GM12865 (cell line): ENCODE results near the gene FAM222B.
A peak's percentile ranks its signal among the peaks of the same experiment; 100 is the strongest.

Experiments used
- DNase-seq: peaks from one replicate; pipeline ENCODE4 v3.0.0; 2010; ENCODE audit warnings: low read depth
- H3K4me3 ChIP-seq: 2 replicates; pipeline ENCODE4 v1.5.1; 2011; ENCODE audit warnings: mild to moderate bottlenecking, low read depth, low read length, control low read depth
- CTCF ChIP-seq: IDR thresholded peaks from 2 replicates; pipeline ENCODE4 v1.5.1; 2011; ENCODE audit warnings: low read length, control low read depth, low read depth, inconsistent platforms; ENCODE audit not compliant: insufficient read depth; ENCODE audit errors: missing control alignments

FAM222B gene

GRCh38 chr17:28867276-28867675, 24.7 kb upstream of the FAM222B start:
- no peak for TF ChIP-seq CTCF
- no peak for DNase-seq
- no peak overlapping the region for H3K4me3 ChIP-seq

- DNase-seq, result peak; percentile 29
- H3K4me3 ChIP-seq, result no peak overlapping the region
Measured at GRCh38 chr17:28865946-28866752, 23.6 kb upstream of the FAM222B start.

GRCh38 chr17:28864991-28865849, 22.6 kb upstream of the FAM222B start:
- no peak for TF ChIP-seq CTCF
- DNase-seq, result no peak
- no peak overlapping the region for H3K4me3 ChIP-seq

More at GRCh38 chr17:28865946-28866752, 23.6 kb upstream of the FAM222B start:
- TF ChIP-seq CTCF, result no peak

GRCh38 chr17:28863953-28864352, 21.4 kb upstream of the FAM222B start:
- H3K4me3 ChIP-seq, result no peak overlapping the region
- TF ChIP-seq CTCF, result no peak
- DNase-seq, result no peak

GRCh38 chr17:28862561-28862960, 20.0 kb upstream of the FAM222B start:
- DNase-seq, result no peak
- no peak overlapping the region for H3K4me3 ChIP-seq
- TF ChIP-seq CTCF, result no peak

- DNase-seq, result no peak
- TF ChIP-seq CTCF, result no peak
Measured at GRCh38 chr17:28861393-28862203, 19.0 kb upstream of the FAM222B start.

More at GRCh38 chr17:28861393-28862203, 19.0 kb upstream of the FAM222B start:
- no peak overlapping the region for H3K4me3 ChIP-seq
